HEK293T (cell line): ENCODE results near the gene ARNT2.

Experiments used
- ARNT ChIP-seq: fragments of 450-650 bp; IDR thresholded peaks from 2 replicates; pipeline ENCODE4 v1.6.1; 2017; ENCODE audit warnings: mild to moderate bottlenecking
- BHLHE40 ChIP-seq: fragments of 450-650 bp; IDR thresholded peaks from 2 replicates; pipeline ENCODE4 v1.6.1; 2016; ENCODE audit warnings: mild to moderate bottlenecking, moderate library complexity, borderline replicate concordance
- FOXM1 ChIP-seq: fragments of 450-650 bp; IDR thresholded peaks from 2 replicates; pipeline ENCODE4 v1.6.1; 2017; ENCODE audit warnings: mild to moderate bottlenecking, borderline replicate concordance
- NFRKB ChIP-seq: fragments of 450-650 bp; IDR thresholded peaks from 2 replicates; pipeline ENCODE4 v1.6.1; 2016; ENCODE audit warnings: mild to moderate bottlenecking, moderate library complexity
- PKNOX1 ChIP-seq: fragments of 450-650 bp; IDR thresholded peaks from 2 replicates; pipeline ENCODE4 v1.6.1; 2016
- SP1 ChIP-seq: fragments of 450-650 bp; IDR thresholded peaks from 2 replicates; pipeline ENCODE4 v1.6.1; 2017
- SUZ12 ChIP-seq: fragments of 450-650 bp; IDR thresholded peaks from 2 replicates; pipeline ENCODE4 v1.6.1; 2016; ENCODE audit warnings: mild to moderate bottlenecking
- TARDBP ChIP-seq: fragments of 450-650 bp; IDR thresholded peaks from 2 replicates; pipeline ENCODE4 v1.6.1; 2016
- ZNF384 ChIP-seq: fragments of 450-650 bp; IDR thresholded peaks from 2 replicates; pipeline ENCODE4 v1.6.1; 2016

DNA sequence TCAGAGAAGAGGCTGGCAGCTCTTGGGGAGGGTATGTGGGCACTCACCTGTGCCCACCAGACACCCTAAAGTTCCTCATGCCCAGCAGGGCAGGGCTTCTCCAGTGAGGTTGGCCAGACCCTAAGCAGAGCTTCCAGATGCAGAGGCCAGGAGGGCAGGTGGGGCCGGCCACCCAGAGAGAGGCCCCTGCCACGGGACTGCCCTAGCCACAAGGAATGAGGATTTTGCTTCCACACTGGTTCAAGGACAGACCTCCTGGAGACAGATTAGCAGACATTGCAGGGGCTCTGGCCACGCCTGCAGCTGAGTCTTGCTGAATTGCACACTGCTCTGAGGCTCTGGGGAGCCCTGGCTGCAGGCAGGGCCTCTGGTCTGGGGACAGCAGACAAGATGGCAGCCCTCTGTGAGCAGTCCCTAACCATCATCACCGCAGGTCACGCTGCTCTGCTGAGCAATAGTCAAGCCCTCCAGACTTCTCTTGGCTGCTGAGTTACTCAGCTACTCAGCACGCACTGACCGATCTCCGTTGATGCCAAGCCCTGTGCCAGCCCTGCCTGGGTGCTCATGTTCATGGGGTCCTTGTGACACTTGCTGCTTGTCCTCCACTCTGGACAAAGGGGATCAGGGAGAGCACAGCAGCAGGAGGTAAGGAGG, 173.5 kb downstream of the ARNT2 start:
- TF ChIP-seq BHLHE40 = no peak
- no peak for TF ChIP-seq PKNOX1
- TF ChIP-seq NFRKB = no peak
- no peak for TF ChIP-seq SUZ12
- TF ChIP-seq SP1 = no peak
- TF ChIP-seq FOXM1 = no peak
- no peak for TF ChIP-seq ARNT
- no peak for TF ChIP-seq ZNF384
- TF ChIP-seq TARDBP = no peak
